GM18499 (cell line): ENCODE measurements around the gene STAT5A.
"Not testable (repeated sequence)": the region's sequence is repeated elsewhere in the genome, so short reads cannot be mapped to it uniquely, and the experiment has no call there.

Source experiments
- ATAC-seq: cut with Tn5 transposase; IDR thresholded peaks from one replicate; pipeline ENCODE4 v1.9.1; 2021; ENCODE audit warnings: moderate number of reproducible peaks; ENCODE audit not compliant: insufficient read depth, unreplicated experiment

The STAT5A gene

GRCh38 chr17:42359133-42359532 is 70.8 kb downstream of the STAT5A start:
- ATAC-seq = no peak

GRCh38 chr17:42360388-42360787 is 72.1 kb downstream of the STAT5A start:
- ATAC-seq = not testable (repeated sequence)
